ENCODE measurements around the gene TMEM132C.

- TF ChIP-seq RFX5 (IDR thresholded peaks at IDR 0.05; ENCODE audit: low read length) (no peak), CTCF (IDR thresholded peaks at IDR 0.05) (no peak), POLR2AphosphoS5 (IDR thresholded peaks at IDR 0.05; ENCODE audit: low read depth, low read length) (no peak), FOXJ3 (CRISPR knock-in tag; IDR thresholded peaks at IDR 0.05) (no peak), TAF1 (IDR thresholded peaks at IDR 0.05; ENCODE audit: borderline replicate concordance, low read depth, low read length) (no peak), YY1 (IDR thresholded peaks at IDR 0.05; ENCODE audit: low read depth) (no peak), EP300 (IDR thresholded peaks at IDR 0.05; ENCODE audit: borderline replicate concordance in 1 of 2, low read depth in 1 of 2, low read length in 1 of 2) (no peak)
- TF ChIP-seq, protein P1, sequence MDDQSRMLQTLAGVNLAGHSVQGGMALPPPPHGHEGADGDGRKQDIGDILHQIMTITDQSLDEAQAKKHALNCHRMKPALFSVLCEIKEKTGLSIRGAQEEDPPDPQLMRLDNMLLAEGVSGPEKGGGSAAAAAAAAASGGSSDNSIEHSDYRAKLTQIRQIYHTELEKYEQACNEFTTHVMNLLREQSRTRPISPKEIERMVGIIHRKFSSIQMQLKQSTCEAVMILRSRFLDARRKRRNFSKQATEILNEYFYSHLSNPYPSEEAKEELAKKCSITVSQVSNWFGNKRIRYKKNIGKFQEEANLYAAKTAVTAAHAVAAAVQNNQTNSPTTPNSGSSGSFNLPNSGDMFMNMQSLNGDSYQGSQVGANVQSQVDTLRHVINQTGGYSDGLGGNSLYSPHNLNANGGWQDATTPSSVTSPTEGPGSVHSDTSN (IDR thresholded peaks at IDR 0.05), result no peak
Measured at GRCh38 chr12:128629979-128630378, 363.0 kb downstream of the TMEM132C start.

All from SK-N-SH (cell line).